Peyer's patch (tissue), 4 donors: Measurements from ENCODE around the gene GFOD1.

ENCODE experiments used
- POLR2A ChIP-seq, 2 donors: fragments of 450-650 bp; IDR thresholded peaks; one replicate each; pipeline ENCODE4 v1.5.1; 2017; ENCODE audit warnings: antibody characterized with exemption in 2 of 2, mild to moderate bottlenecking in 2 of 2, moderate library complexity in 2 of 2
- TF ChIP-seq, protein P1 (sequence below), 6 experiments: fragments of 450-650 bp in 4 of 6; fragments of 200-600 bp in 2 of 6; sonication (generic) in 1 of 6; IDR thresholded peaks; one replicate each; pipeline ENCODE4 v1.5.1; 2017 to 2019; ENCODE audit warnings: antibody characterized with exemption in 6 of 6, mild to moderate bottlenecking in 3 of 6, moderate library complexity in 1 of 6

DNA sequence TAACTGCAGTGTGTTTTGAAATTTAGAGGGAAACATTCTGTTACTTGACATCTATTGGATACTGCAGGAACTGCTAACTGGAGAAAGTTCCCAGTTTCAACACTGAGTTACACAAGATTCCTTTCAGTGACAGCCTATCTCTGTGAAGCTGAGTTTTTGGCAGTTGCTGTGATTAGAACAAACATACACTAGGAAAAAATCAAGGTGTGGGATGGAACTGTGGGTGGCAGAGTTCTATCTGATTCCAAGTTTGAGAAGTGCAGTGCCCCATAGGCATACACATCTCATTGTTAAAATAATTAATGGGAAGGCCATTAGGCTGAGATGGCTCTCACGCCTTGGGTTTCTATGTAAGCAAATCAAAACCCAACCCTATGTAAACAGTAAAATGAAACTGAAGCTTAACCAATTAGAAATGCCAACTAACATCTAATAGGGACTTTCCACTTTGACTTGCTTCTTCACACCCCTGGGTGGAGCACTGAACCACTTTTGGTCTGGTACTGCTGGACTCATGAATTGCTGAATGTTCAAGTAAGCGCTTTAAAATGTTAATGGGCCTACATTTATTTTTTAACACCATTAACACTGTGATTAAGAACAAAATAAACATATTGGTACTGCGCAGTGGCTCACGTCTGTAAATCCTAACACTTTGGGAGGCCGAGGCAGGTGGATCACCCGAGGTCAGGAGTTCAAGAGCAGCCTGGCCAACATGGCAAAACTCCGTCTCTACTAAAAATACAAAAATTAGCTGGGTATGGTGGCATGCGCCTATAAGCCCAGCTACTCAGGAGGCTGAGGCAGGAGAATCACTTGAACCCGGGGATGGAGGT, 103.9 kb downstream of the GFOD1 start:
- TF ChIP-seq, protein P1, sequence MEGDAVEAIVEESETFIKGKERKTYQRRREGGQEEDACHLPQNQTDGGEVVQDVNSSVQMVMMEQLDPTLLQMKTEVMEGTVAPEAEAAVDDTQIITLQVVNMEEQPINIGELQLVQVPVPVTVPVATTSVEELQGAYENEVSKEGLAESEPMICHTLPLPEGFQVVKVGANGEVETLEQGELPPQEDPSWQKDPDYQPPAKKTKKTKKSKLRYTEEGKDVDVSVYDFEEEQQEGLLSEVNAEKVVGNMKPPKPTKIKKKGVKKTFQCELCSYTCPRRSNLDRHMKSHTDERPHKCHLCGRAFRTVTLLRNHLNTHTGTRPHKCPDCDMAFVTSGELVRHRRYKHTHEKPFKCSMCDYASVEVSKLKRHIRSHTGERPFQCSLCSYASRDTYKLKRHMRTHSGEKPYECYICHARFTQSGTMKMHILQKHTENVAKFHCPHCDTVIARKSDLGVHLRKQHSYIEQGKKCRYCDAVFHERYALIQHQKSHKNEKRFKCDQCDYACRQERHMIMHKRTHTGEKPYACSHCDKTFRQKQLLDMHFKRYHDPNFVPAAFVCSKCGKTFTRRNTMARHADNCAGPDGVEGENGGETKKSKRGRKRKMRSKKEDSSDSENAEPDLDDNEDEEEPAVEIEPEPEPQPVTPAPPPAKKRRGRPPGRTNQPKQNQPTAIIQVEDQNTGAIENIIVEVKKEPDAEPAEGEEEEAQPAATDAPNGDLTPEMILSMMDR (IDR thresholded peaks at IDR 0.05), result peak in 5 of 6 experiments; percentile 6 to 49 (median 37)
- TF ChIP-seq POLR2A (IDR thresholded peaks at IDR 0.05), result no peak
